ENCODE data around the gene NSD1. TPM values are rescaled to one million over a fixed set of nuclear protein-coding genes. Genes with fewer than 3 reads are reported as not detected.

The NSD1 gene
- total RNA-seq, 4 donors from 2014 or later, result 41.1 to 58.4 (median 49.5) TPM

GRCh38 chr5:177330991-177331842, 197.6 kb downstream of the NSD1 start:
- 76 to 79% methylated on average over 3 to 12 of the region's 27 CpGs for WGBS, 2 donors (ENCODE audit: low coverage in 1 of 2)
- TF ChIP-seq POLR2AphosphoS5 (IDR thresholded peaks at IDR 0.05), result no peak
- TF ChIP-seq POLR2A (IDR thresholded peaks at IDR 0.05), result no peak
- no peak for TF ChIP-seq CTCF (IDR thresholded peaks at IDR 0.05)
- no peak for TF ChIP-seq EP300 (IDR thresholded peaks at IDR 0.05)
- ATAC-seq, result no peak
- H3K36me3 ChIP-seq, result peaks cover 0 to 83% of the 10 kb centered on the region in 2 donors
- no peaks in the 10 kb centered on the region for H3K4me1 ChIP-seq
- no peaks in the 10 kb centered on the region for H3K9me3 ChIP-seq
- no peak overlapping the region for H3K4me3 ChIP-seq
- H3K27ac ChIP-seq, result no peak overlapping the region
- no peaks in the 10 kb centered on the region for H3K27me3 ChIP-seq

GRCh38 chr5:177332031-177332895, 198.7 kb downstream of the NSD1 start:
- TF ChIP-seq EP300 (IDR thresholded peaks at IDR 0.05) (no peak), POLR2A (IDR thresholded peaks at IDR 0.05) (no peak), CTCF (IDR thresholded peaks at IDR 0.05) (no peak), POLR2AphosphoS5 (IDR thresholded peaks at IDR 0.05) (no peak)
- H3K4me3 ChIP-seq, result no peak overlapping the region

GRCh38 chr5:177332896-177333260, 199.3 kb downstream of the NSD1 start:
- H3K4me3 ChIP-seq, result no peak overlapping the region
- no peaks in the 10 kb centered on the region for H3K4me1 ChIP-seq
- H3K27me3 ChIP-seq, result no peaks in the 10 kb centered on the region
- H3K9me3 ChIP-seq, result no peaks in the 10 kb centered on the region
- H3K27ac ChIP-seq, result no peak overlapping the region
- TF ChIP-seq EP300 (IDR thresholded peaks at IDR 0.05), result no peak
- no peak for TF ChIP-seq CTCF (IDR thresholded peaks at IDR 0.05)
- TF ChIP-seq POLR2AphosphoS5 (IDR thresholded peaks at IDR 0.05), result no peak
- no peak for TF ChIP-seq POLR2A (IDR thresholded peaks at IDR 0.05)
- H3K36me3 ChIP-seq, result peaks cover 0 to 99% of the 10 kb centered on the region in 2 donors
- WGBS, 2 donors (ENCODE audit: low coverage in 1 of 2), result 90% methylated on average over 2 of the region's 13 CpGs; no CpG with 5 or more reads in 1 of the 2 donors
- no peak for ATAC-seq

More at GRCh38 chr5:177332031-177332895, 198.7 kb downstream of the NSD1 start:
- Histone ChIP-seq H3K36me3 (peaks cover 0 to 93% of the 10 kb centered on the region in 2 donors), H3K9me3 (no peaks in the 10 kb centered on the region), H3K27ac (no peak overlapping the region), H3K27me3 (no peaks in the 10 kb centered on the region), H3K4me1 (no peaks in the 10 kb centered on the region)
- 92 to 97% methylated on average over 4 to 5 of the region's 35 CpGs for WGBS, 2 donors (ENCODE audit: low coverage in 1 of 2)
- ATAC-seq, result no peak

- no peaks in the 10 kb centered on the region for H3K9me3 ChIP-seq
- no peak for ATAC-seq
- peaks cover 0 to 100% of the 10 kb centered on the region in 2 donors for H3K36me3 ChIP-seq
- TF ChIP-seq POLR2AphosphoS5 (IDR thresholded peaks at IDR 0.05) (no peak), EP300 (IDR thresholded peaks at IDR 0.05) (no peak)
- no peaks in the 10 kb centered on the region for H3K27me3 ChIP-seq
- peaks cover 0 to under 1% (median 0%) of the 10 kb centered on the region in 3 donors for H3K4me1 ChIP-seq
- 86 to 88% methylated on average over 8 to 10 of the region's 16 CpGs for WGBS, 2 donors (ENCODE audit: low coverage in 1 of 2)
- no peak overlapping the region for H3K4me3 ChIP-seq
- no peak overlapping the region for H3K27ac ChIP-seq
These were observed 200.0 kb downstream of the NSD1 start for GRCh38 chr5:177333420-177334154.

- no peaks in the 10 kb centered on the region for H3K27me3 ChIP-seq
- peaks cover 0 to 100% of the 10 kb centered on the region in 2 donors for H3K36me3 ChIP-seq
- no peak overlapping the region for H3K27ac ChIP-seq
- ATAC-seq, result no peak
- H3K4me3 ChIP-seq, result no peak overlapping the region
- no peaks in the 10 kb centered on the region for H3K9me3 ChIP-seq
- TF ChIP-seq POLR2AphosphoS5 (IDR thresholded peaks at IDR 0.05) (no peak), EP300 (IDR thresholded peaks at IDR 0.05) (no peak), CTCF (IDR thresholded peaks at IDR 0.05) (no peak), POLR2A (IDR thresholded peaks at IDR 0.05) (no peak)
- WGBS, 2 donors (ENCODE audit: low coverage in 1 of 2), result no CpG with 5 or more reads among the region's 15 CpGs
- peaks cover 0 to 6% (median 0%) of the 10 kb centered on the region in 3 donors for H3K4me1 ChIP-seq
These were observed 200.6 kb downstream of the NSD1 start for GRCh38 chr5:177334155-177334551.

Measured in gastroesophageal sphincter (tissue), 4 donors.